H1 (cell line): ENCODE results near the gene C16orf90. TPM values are rescaled to one million over a fixed set of nuclear protein-coding genes. Genes with fewer than 3 reads are reported as not detected.

ENCODE experiments used
- CBX5 ChIP-seq: fragments of 300-800, 300-1000 bp; sonication (generic); IDR thresholded peaks from 2 replicates; pipeline ENCODE4 v1.7.1; 2016; ENCODE audit warnings: antibody characterized with exemption, low read length, low read depth
- FOSL1 ChIP-seq: IDR thresholded peaks from 2 replicates; pipeline ENCODE4 v1.6.1; 2011; ENCODE audit warnings: mild to moderate bottlenecking, low read depth, low read length, moderate library complexity; ENCODE audit not compliant: insufficient read depth
- JUND ChIP-seq: IDR thresholded peaks from 2 replicates; pipeline ENCODE4 v1.6.1; 2011; ENCODE audit warnings: mild to moderate bottlenecking, improper control_type of control experiment, low read length
- RFX5 ChIP-seq: IDR thresholded peaks from 2 replicates; pipeline ENCODE4 v1.6.1; 2011; ENCODE audit warnings: low read depth, low read length, improper control_type of control experiment, borderline replicate concordance
- TAF7 ChIP-seq: optimal IDR thresholded peaks from 2 replicates; pipeline ENCODE3; 2011; ENCODE audit warnings: low read depth, mild to moderate bottlenecking, inconsistent platforms, low read length, moderate library complexity, borderline replicate concordance
- TBP ChIP-seq: IDR thresholded peaks from 2 replicates; pipeline ENCODE4 v1.6.1; 2011; ENCODE audit warnings: low read depth, low read length, improper control_type of control experiment
- YY1 ChIP-seq: IDR thresholded peaks from 2 replicates; pipeline ENCODE4 v1.6.1; 2011; ENCODE audit warnings: low read depth, mild to moderate bottlenecking, low read length
- polyA plus RNA-seq, 7 experiments: library from polyadenylated mRNA; depleted of rRNA in 3 of 7; stranded (reverse) in 5 of 7; unstranded in 2 of 7; fragments of >200 nt in 5 of 7; fragments of 200-250 nt in 2 of 7; gene quantifications; 1 replicate in 5 of 7; 2 replicates in 1 of 7; 4 replicates in 1 of 7; pipeline versions ENCODE4 v1.2.1 to v1.2.3, GENCODE V29; 2011 to 2013; ENCODE audit warnings: missing spikeins in 2 of 7, mixed read lengths in 2 of 7
- total RNA-seq: library from RNA; stranded (reverse); fragmentation: NEBNext Ultra II Directional; extraction: Animal tissue kit (Norgen Biotek cat#: 25700); gene quantifications from 2 replicates; pipeline ENCODE4 v1.2.1, GENCODE V29; 2021

C16orf90 gene
- total and polyA plus RNA-seq, 2 of the 8 experiments (the other 6 are each of a cell fraction or from before 2014, with no cell fraction given): not detected

GRCh38 chr16:3497771-3498170 lies 2.5 kb upstream of the C16orf90 start (continued):
- TF ChIP-seq RFX5 (no peak), FOSL1 (no peak), JUND (no peak), TAF7 (no peak), TBP (no peak), CBX5 (no peak), YY1 (no peak)
- TF ChIP-seq, all 59 proteins: peak for 0
